Kidney (tissue), 14 donors: ENCODE data around the gene KLHL41. TPM values are rescaled to one million over a fixed set of nuclear protein-coding genes. Genes with fewer than 3 reads are reported as not detected.
"Not testable (repeated sequence)": the region's sequence is repeated elsewhere in the genome, so short reads cannot be mapped to it uniquely, and the experiment has no call there.

Experiments
- DNase-seq, 5 donors: peaks; one replicate each; pipeline ENCODE4 v3.0.0-alpha.2; 2013 to 2020
- FAIRE-seq: peaks from 2 replicates; lab custom pipeline; 2012; peaks lifted over from hg19 to GRCh38; lab: Jason Lieb, UNC
- H3K27ac ChIP-seq, 2 donors: one replicate each; pipeline ENCODE4 v1.7.0; 2013; ENCODE audit warnings: low read depth in 2 of 2, low read length in 2 of 2, inconsistent platforms in 1 of 2
- H3K27me3 ChIP-seq: one replicate; pipeline ENCODE4 v1.7.1; 2013; ENCODE audit warnings: low read length, inconsistent platforms; ENCODE audit not compliant: control insufficient read depth, insufficient read depth
- H3K36me3 ChIP-seq, 3 donors: one replicate each; pipeline versions ENCODE4 v1.7.0 to v1.7.1; 2013; ENCODE audit warnings: low read length in 3 of 3, control low read depth in 1 of 3, inconsistent platforms in 1 of 3; ENCODE audit not compliant: insufficient read depth in 3 of 3, control insufficient read depth in 2 of 3
- H3K4me1 ChIP-seq, 3 donors: one replicate each; pipeline versions ENCODE4 v1.7.0 to v1.7.1; 2013; ENCODE audit warnings: low read length in 3 of 3, inconsistent platforms in 1 of 3, low read depth in 1 of 3; ENCODE audit not compliant: control insufficient read depth in 2 of 3, insufficient read depth in 2 of 3
- H3K4me3 ChIP-seq, 3 donors: one replicate each; pipeline versions ENCODE4 v1.7.0 to v1.8.1; 2013; ENCODE audit warnings: low read length in 3 of 3, control low read depth in 1 of 3, inconsistent platforms in 1 of 3
- H3K9ac ChIP-seq, 3 donors: one replicate each; pipeline versions ENCODE4 v1.7.0 to v1.7.1; 2013; ENCODE audit warnings: low read length in 3 of 3, control low read depth in 1 of 3, inconsistent platforms in 1 of 3
- H3K9me3 ChIP-seq, 3 donors: one replicate each; pipeline versions ENCODE4 v1.7.0 to v1.7.1; 2013; ENCODE audit warnings: low read length in 3 of 3, control low read depth in 1 of 3, inconsistent platforms in 1 of 3; ENCODE audit not compliant: control insufficient read depth in 2 of 3, insufficient read depth in 1 of 3
- CTCF ChIP-seq: IDR thresholded peaks from 3 replicates; pipeline ENCODE4 v1.5.1; 2012; ENCODE audit warnings: mild to moderate bottlenecking, moderate library complexity, borderline replicate concordance; ENCODE audit not compliant: insufficient read depth; ENCODE audit errors: extremely low read depth
- intact Hi-C: fragments of 100-400 bp; cut with DNase I; formaldehyde crosslinking; loops from one replicate; pipeline ENCODE4 v1.11.1; 2022
- polyA plus RNA-seq: library from polyadenylated mRNA; stranded (reverse); fragments of 350-450 nt; fragmentation: Illumina TruSeq; extraction: RNeasy Lipid Tissue Mini Kit (QIAGEN cat#74804); gene quantifications from one replicate; pipeline ENCODE4 v1.2.3, GENCODE V29; 2014; ENCODE audit warnings: low read depth, low replicate concordance; ENCODE audit not compliant: insufficient read depth
- total RNA-seq: library from RNA; stranded (reverse); fragmentation: NEBNext Ultra II Directional; extraction: Animal tissue kit (Norgen Biotek cat#: 25700); gene quantifications from one replicate; pipeline ENCODE4 v1.2.1, GENCODE V29; 2021
- donor health status: control.
- donor health status: control.
- donor health status: control.
- donor health status: control.
- donor health status: control.
- donor health status: DM: yes; HTN: yes; CAD: no.
- donor health status: Normal renal cell carcinoma (clear cell type).

Gene KLHL41
- total and polyA plus RNA-seq, 2 donors from 2014 or later = 0.71 to 1.8 TPM

GRCh38 chr2:169513926-169514325 is 4.4 kb downstream of the KLHL41 start:
- FAIRE-seq (no peak), DNase-seq (peak in 1 of 5 donors; percentile 9)
- Histone ChIP-seq H3K9ac (no peak overlapping the region), H3K4me1 (no peaks in the 10 kb centered on the region), H3K27ac (no peak overlapping the region), H3K36me3 (no peaks in the 10 kb centered on the region), H3K9me3 (no peaks in the 10 kb centered on the region), H3K27me3 (no peaks in the 10 kb centered on the region), H3K4me3 (no peak overlapping the region)
- no peak for TF ChIP-seq CTCF
- intact Hi-C loops = no loop called here

- intact Hi-C loops, DNase-seq, H3K27me3 ChIP-seq, FAIRE-seq, H3K9ac ChIP-seq, H3K27ac ChIP-seq, H3K4me3 ChIP-seq, H3K36me3 ChIP-seq, H3K9me3 ChIP-seq, H3K4me1 ChIP-seq: not testable (repeated sequence)
Measured at GRCh38 chr2:169514758-169515157, 5.3 kb downstream of the KLHL41 start.

GRCh38 chr2:169516488-169516995 is 7.0 kb downstream of the KLHL41 start:
- not testable (repeated sequence) for H3K27me3 ChIP-seq, FAIRE-seq, H3K9ac ChIP-seq

GRCh38 chr2:169520896-169521295 is 11.4 kb downstream of the KLHL41 start:
- intact Hi-C loops = no loop called here
- Histone ChIP-seq H3K4me1 (no peaks in the 10 kb centered on the region), H3K27me3 (no peaks in the 10 kb centered on the region), H3K27ac (no peak overlapping the region), H3K9me3 (no peaks in the 10 kb centered on the region), H3K36me3 (peaks cover 0 to 4% (median 0%) of the 10 kb centered on the region in 3 donors), H3K9ac (no peak overlapping the region), H3K4me3 (no peak overlapping the region)
- no peak for TF ChIP-seq CTCF
- FAIRE-seq (no peak), DNase-seq (no peak)

More at GRCh38 chr2:169516488-169516995, 7.0 kb downstream of the KLHL41 start:
- DNase-seq, H3K36me3 ChIP-seq, H3K4me3 ChIP-seq, H3K4me1 ChIP-seq, intact Hi-C loops, H3K9me3 ChIP-seq, H3K27ac ChIP-seq: not testable (repeated sequence)
